HEK293 (cell line): ENCODE measurements around the gene HOXB1.

Experiments used
- CTCF ChIA-PET: fragments of 350-600 bp; formaldehyde crosslinking; extraction: SDS; loops from one replicate; lab custom pipeline; 2021; ENCODE audit warnings: antibody characterized with exemption; lab: Yijun Ruan, JAX
- POLR2A ChIA-PET: fragments of 300-600 bp; formaldehyde crosslinking; extraction: SDS; loops from one replicate; lab custom pipeline; 2020; ENCODE audit warnings: antibody characterized with exemption, inconsistent platforms; lab: Yijun Ruan, JAX
- H3K27ac ChIP-seq: fragments of 200-500 bp; sonication (Bioruptor generic); 2 replicates; pipeline ENCODE4 v1.5.1; 2014; ENCODE audit warnings: low read depth, low read length, control low read depth, inconsistent platforms; ENCODE audit errors: extremely low read depth
- H3K36me3 ChIP-seq, 2 experiments: fragments of 200-500 bp in 1 of 2; sonication (Bioruptor generic) in 1 of 2; 1 replicate in 1 of 2; 2 replicates in 1 of 2; pipeline ENCODE4 v1.5.1; 2014 to 2017; ENCODE audit warnings: inconsistent platforms in 2 of 2, low read length in 2 of 2; ENCODE audit not compliant: control insufficient read depth in 2 of 2, insufficient read depth in 1 of 2
- H3K4me1 ChIP-seq: fragments of 200-500 bp; sonication (Bioruptor generic); 2 replicates; pipeline ENCODE4 v1.5.1; 2014; ENCODE audit warnings: mild to moderate bottlenecking, low read length, inconsistent platforms; ENCODE audit not compliant: control insufficient read depth, insufficient read depth
- H3K4me3 ChIP-seq: 2 replicates; pipeline ENCODE4 v1.5.1; 2011; ENCODE audit warnings: low read depth, mild to moderate bottlenecking, control low read depth, low read length, moderate library complexity
- H3K9me3 ChIP-seq: fragments of 200-500 bp; sonication (Bioruptor generic); 2 replicates; pipeline ENCODE4 v1.5.1; 2014; ENCODE audit warnings: low read depth, low read length, inconsistent platforms; ENCODE audit not compliant: control insufficient read depth, insufficient read depth
- GLI2 ChIP-seq: fragments of 450-650 bp; formaldehyde crosslinking; IDR thresholded peaks from 2 replicates; pipeline ENCODE4; 2017; ENCODE audit warnings: missing biosample characterization, missing genetic modification characterization, low read depth, borderline replicate concordance
- GLI4 ChIP-seq: fragments of 450-650 bp; formaldehyde crosslinking; IDR thresholded peaks from 2 replicates; pipeline ENCODE4 v1.5.1; 2016; ENCODE audit warnings: missing biosample characterization, missing genetic modification characterization
- GLIS2 ChIP-seq: fragments of 450-650 bp; formaldehyde crosslinking; IDR thresholded peaks from 2 replicates; pipeline ENCODE4 v1.5.1; 2016; ENCODE audit warnings: missing biosample characterization, missing genetic modification characterization
- KLF10 ChIP-seq: fragments of 450-650 bp; IDR thresholded peaks from 2 replicates; pipeline ENCODE4 v1.5.1; 2018; ENCODE audit warnings: missing biosample characterization, mild to moderate bottlenecking, missing genetic modification characterization
- MZF1 ChIP-seq: fragments of 450-650 bp; formaldehyde crosslinking; IDR thresholded peaks from 2 replicates; pipeline ENCODE4 v1.5.1; 2017; ENCODE audit warnings: missing biosample characterization, missing genetic modification characterization, borderline replicate concordance
- OSR2 ChIP-seq: fragments of 450-650 bp; formaldehyde crosslinking; IDR thresholded peaks from 2 replicates; pipeline ENCODE4 v1.5.1; 2016; ENCODE audit warnings: missing biosample characterization, missing genetic modification characterization
- SALL2 ChIP-seq: fragments of 450-650 bp; formaldehyde crosslinking; IDR thresholded peaks from 2 replicates; pipeline ENCODE4 v1.5.0; 2017; ENCODE audit warnings: missing biosample characterization, mild to moderate bottlenecking, missing genetic modification characterization, borderline replicate concordance
- TRIM28 ChIP-seq: IDR thresholded peaks from 2 replicates; pipeline ENCODE4 v1.6.1; 2011; ENCODE audit warnings: low read length, control low read depth, borderline replicate concordance
- ZBTB8A ChIP-seq: fragments of 450-650 bp; formaldehyde crosslinking; IDR thresholded peaks from 2 replicates; pipeline ENCODE4 v1.5.1; 2016; ENCODE audit warnings: missing biosample characterization, missing genetic modification characterization
- ZFHX2 ChIP-seq: fragments of 450-650 bp; formaldehyde crosslinking; conservative IDR thresholded peaks from 2 replicates; pipeline ENCODE4 v1.5.1; 2016; ENCODE audit warnings: missing biosample characterization, missing genetic modification characterization
- ZNF266 ChIP-seq: fragments of 450-650 bp; formaldehyde crosslinking; IDR thresholded peaks from 2 replicates; pipeline ENCODE4 v1.5.1; 2016; ENCODE audit warnings: missing biosample characterization, missing genetic modification characterization, low read depth
- ZNF473 ChIP-seq: fragments of 450-650 bp; formaldehyde crosslinking; IDR thresholded peaks from 2 replicates; pipeline ENCODE4 v1.5.1; 2017; ENCODE audit warnings: missing biosample characterization, missing genetic modification characterization
- ZNF514 ChIP-seq: fragments of 450-650 bp; formaldehyde crosslinking; IDR thresholded peaks from 2 replicates; pipeline ENCODE4 v1.5.1; 2016; ENCODE audit warnings: missing biosample characterization, missing genetic modification characterization
- ZNF585B ChIP-seq: fragments of 450-650 bp; formaldehyde crosslinking; IDR thresholded peaks from 2 replicates; pipeline ENCODE4 v1.5.1; 2016; ENCODE audit warnings: missing biosample characterization, missing genetic modification characterization
- ZNF670 ChIP-seq: fragments of 450-650 bp; formaldehyde crosslinking; IDR thresholded peaks from 2 replicates; pipeline ENCODE4 v1.5.1; 2016; ENCODE audit warnings: missing biosample characterization, missing genetic modification characterization, low read depth
- ZNF777 ChIP-seq: fragments of 450-650 bp; formaldehyde crosslinking; IDR thresholded peaks from 2 replicates; pipeline ENCODE4 v1.5.1; 2017; ENCODE audit warnings: missing biosample characterization, missing genetic modification characterization, borderline replicate concordance
- ZNF791 ChIP-seq: fragments of 450-650 bp; formaldehyde crosslinking; IDR thresholded peaks from 2 replicates; pipeline ENCODE4 v1.5.1; 2016; ENCODE audit warnings: missing biosample characterization, missing genetic modification characterization
- TF ChIP-seq, protein P1 (sequence below): fragments of 450-650 bp; formaldehyde crosslinking; IDR thresholded peaks from 2 replicates; pipeline ENCODE4 v1.5.1; 2017; ENCODE audit warnings: missing biosample characterization, missing genetic modification characterization
- TF ChIP-seq, protein P2 (sequence below): fragments of 450-650 bp; formaldehyde crosslinking; IDR thresholded peaks from 2 replicates; pipeline ENCODE4 v1.5.1; 2017; ENCODE audit warnings: missing biosample characterization, missing genetic modification characterization
- TF ChIP-seq, protein P3 (sequence below): fragments of 450-650 bp; formaldehyde crosslinking; IDR thresholded peaks from 2 replicates; pipeline ENCODE4 v1.5.1; 2016; ENCODE audit warnings: missing biosample characterization, missing genetic modification characterization

HOXB1 gene

DNA sequence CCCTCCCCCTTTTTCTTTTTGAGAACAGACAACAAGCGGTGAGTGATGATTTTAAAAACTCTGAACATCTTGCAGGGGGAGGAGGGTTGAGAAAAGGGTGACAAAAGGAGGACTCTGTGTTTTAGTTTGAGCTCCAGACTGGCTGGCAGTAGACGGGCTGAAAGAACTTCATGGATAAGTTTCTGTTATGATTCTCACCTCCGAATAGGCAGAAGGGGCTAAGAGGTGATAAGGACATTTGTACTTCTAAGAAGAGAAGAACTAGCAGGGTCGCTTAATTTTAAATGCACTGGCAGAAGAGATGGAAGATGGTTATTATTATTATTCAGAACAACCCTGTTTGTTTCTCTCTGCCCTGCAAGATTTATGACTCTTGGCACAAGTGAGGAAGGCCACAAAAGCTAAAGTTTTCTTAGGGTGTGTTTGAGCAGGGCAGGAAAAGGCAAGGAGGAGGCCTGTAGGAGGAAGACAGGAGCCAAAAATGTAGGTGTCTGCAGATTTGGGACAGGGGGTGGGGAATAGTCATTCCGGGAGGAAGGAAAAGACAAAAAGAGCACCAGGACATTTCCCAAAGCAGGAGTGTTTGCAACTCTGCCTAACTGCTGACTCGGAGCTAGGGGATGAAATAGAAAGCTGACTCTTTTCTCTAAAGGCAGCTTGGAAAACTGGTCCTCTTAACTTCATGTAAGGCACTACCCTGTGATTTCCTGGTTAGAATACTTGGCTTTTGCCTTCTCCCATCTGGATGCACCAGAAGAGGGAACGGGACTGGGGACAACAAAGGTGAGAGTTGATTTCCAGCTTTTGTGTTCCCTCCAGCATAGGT is 26.0 kb upstream of the HOXB1 start (continued):
- TF ChIP-seq, protein P1, sequence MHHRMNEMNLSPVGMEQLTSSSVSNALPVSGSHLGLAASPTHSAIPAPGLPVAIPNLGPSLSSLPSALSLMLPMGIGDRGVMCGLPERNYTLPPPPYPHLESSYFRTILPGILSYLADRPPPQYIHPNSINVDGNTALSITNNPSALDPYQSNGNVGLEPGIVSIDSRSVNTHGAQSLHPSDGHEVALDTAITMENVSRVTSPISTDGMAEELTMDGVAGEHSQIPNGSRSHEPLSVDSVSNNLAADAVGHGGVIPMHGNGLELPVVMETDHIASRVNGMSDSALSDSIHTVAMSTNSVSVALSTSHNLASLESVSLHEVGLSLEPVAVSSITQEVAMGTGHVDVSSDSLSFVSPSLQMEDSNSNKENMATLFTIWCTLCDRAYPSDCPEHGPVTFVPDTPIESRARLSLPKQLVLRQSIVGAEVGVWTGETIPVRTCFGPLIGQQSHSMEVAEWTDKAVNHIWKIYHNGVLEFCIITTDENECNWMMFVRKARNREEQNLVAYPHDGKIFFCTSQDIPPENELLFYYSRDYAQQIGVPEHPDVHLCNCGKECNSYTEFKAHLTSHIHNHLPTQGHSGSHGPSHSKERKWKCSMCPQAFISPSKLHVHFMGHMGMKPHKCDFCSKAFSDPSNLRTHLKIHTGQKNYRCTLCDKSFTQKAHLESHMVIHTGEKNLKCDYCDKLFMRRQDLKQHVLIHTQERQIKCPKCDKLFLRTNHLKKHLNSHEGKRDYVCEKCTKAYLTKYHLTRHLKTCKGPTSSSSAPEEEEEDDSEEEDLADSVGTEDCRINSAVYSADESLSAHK (tag by site-specific recombination) = no peak
- TF ChIP-seq, protein P2, sequence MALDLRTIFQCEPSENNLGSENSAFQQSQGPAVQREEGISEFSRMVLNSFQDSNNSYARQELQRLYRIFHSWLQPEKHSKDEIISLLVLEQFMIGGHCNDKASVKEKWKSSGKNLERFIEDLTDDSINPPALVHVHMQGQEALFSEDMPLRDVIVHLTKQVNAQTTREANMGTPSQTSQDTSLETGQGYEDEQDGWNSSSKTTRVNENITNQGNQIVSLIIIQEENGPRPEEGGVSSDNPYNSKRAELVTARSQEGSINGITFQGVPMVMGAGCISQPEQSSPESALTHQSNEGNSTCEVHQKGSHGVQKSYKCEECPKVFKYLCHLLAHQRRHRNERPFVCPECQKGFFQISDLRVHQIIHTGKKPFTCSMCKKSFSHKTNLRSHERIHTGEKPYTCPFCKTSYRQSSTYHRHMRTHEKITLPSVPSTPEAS (tag by site-specific recombination) = no peak
- TF ChIP-seq MZF1 (tag by site-specific recombination) = no peak; the same call in 1 of the 2 replicates
- TF ChIP-seq ZNF266 (tag by site-specific recombination) = no peak
- no peak for TF ChIP-seq ZNF670
- TF ChIP-seq ZFHX2 (tag by site-specific recombination) = peak; percentile 92
- TF ChIP-seq OSR2 (tag by site-specific recombination) = no peak
- TF ChIP-seq ZNF514 (tag by site-specific recombination) = no peak
- TF ChIP-seq ZNF585B (tag by site-specific recombination) = no peak
- TF ChIP-seq TRIM28 = no peak
- TF ChIP-seq GLIS2 (tag by site-specific recombination) = no peak
- TF ChIP-seq ZNF777 = no peak
- TF ChIP-seq GLI2 (tag by site-specific recombination) = no peak
- TF ChIP-seq ZBTB8A (tag by site-specific recombination) = peak; percentile 45; the same call in 1 of the 2 replicates
- TF ChIP-seq KLF10 (tag by site-specific recombination) = 0 out of 2 replicates have a peak, but pooled peaks have one; percentile 8

DNA sequence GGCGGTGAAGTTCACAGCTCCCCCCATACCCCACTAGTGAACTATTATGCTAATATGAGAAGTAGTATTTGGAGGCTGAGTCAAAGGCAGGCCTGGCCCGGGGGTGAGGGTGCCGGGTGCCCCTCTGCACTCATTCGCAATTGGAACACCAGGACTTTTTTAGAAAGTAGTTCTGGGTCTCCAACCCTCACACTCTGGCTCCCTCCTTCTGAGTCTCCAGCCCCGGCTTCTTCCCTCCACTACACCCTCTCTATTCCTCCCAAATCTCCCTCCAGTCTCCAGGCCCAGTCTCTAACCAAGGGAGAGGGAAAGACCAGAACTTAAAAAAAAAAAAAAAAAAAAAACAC is 25.4 kb upstream of the HOXB1 start:
- H3K9me3 ChIP-seq = no peaks in the 10 kb centered on the region
- peaks cover 11 to 52% of the 10 kb centered on the region in 2 experiments for H3K36me3 ChIP-seq
- ChIA-PET CTCF (interaction anchor here (0.7 to 1.7 kb wide), 9 partner anchors 10 to 403 kb away, joined by 3 to 5 read pairs (median 4); no protein-coding TSS in a partner anchor), POLR2A (interaction anchor here (0.7 to 3.0 kb wide), 13 partner anchors 9 to 306 kb away, joined by 3 to 26 read pairs (median 4); partner anchors contain the start of gene HOXB5)
- peak overlapping the region; percentile 44 for H3K4me3 ChIP-seq
- peaks cover 62% of the 10 kb centered on the region for H3K4me1 ChIP-seq
- no peak for TF ChIP-seq GLI4 (tag by site-specific recombination)
- TF ChIP-seq SALL2 (tag by site-specific recombination) = no peak
- TF ChIP-seq ZNF473 (tag by site-specific recombination) = no peak
- no peak for TF ChIP-seq ZNF791 (tag by site-specific recombination)
- TF ChIP-seq, protein P3, sequence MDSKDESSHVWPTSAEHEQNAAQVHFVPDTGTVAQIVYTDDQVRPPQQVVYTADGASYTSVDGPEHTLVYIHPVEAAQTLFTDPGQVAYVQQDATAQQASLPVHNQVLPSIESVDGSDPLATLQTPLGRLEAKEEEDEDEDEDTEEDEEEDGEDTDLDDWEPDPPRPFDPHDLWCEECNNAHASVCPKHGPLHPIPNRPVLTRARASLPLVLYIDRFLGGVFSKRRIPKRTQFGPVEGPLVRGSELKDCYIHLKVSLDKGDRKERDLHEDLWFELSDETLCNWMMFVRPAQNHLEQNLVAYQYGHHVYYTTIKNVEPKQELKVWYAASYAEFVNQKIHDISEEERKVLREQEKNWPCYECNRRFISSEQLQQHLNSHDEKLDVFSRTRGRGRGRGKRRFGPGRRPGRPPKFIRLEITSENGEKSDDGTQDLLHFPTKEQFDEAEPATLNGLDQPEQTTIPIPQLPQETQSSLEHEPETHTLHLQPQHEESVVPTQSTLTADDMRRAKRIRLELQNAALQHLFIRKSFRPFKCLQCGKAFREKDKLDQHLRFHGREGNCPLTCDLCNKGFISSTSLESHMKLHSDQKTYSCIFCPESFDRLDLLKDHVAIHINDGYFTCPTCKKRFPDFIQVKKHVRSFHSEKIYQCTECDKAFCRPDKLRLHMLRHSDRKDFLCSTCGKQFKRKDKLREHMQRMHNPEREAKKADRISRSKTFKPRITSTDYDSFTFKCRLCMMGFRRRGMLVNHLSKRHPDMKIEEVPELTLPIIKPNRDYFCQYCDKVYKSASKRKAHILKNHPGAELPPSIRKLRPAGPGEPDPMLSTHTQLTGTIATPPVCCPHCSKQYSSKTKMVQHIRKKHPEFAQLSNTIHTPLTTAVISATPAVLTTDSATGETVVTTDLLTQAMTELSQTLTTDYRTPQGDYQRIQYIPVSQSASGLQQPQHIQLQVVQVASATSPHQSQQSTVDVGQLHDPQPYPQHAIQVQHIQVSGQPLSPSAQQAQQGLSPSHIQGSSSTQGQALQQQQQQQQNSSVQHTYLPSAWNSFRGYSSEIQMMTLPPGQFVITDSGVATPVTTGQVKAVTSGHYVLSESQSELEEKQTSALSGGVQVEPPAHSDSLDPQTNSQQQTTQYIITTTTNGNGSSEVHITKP = peak; percentile 92
- H3K27ac ChIP-seq = peak overlapping the region; percentile 97
